HepG2 (cell line): ENCODE results near the gene FOXJ2. TPM values are rescaled to one million over a fixed set of nuclear protein-coding genes. Genes with fewer than 3 reads are reported as not detected.

Experiments used
- ETV6 ChIP-seq: sonication (generic); formaldehyde crosslinking; conservative IDR thresholded peaks from 2 replicates; pipeline ENCODE4 v1.4.0; 2020; ENCODE audit warnings: missing genetic modification reagents
- HBP1 ChIP-seq: IDR thresholded peaks from 2 replicates; pipeline ENCODE4 v1.6.1; 2016; ENCODE audit warnings: low read depth, control low read depth
- HCFC1 ChIP-seq: fragments of 150-350 bp; IDR thresholded peaks from 2 replicates; pipeline ENCODE4 v1.6.1; 2014; ENCODE audit warnings: low read depth, low read length
- ISL2 ChIP-seq: sonication (generic); formaldehyde crosslinking; IDR thresholded peaks from 2 replicates; pipeline ENCODE4 v1.5.0; 2020; ENCODE audit warnings: missing genetic modification reagents
- LBX2 ChIP-seq: sonication (generic); formaldehyde crosslinking; IDR thresholded peaks from 2 replicates; pipeline ENCODE4 v1.5.0; 2020; ENCODE audit warnings: missing genetic modification reagents, mild to moderate bottlenecking, borderline replicate concordance
- MAX ChIP-seq: IDR thresholded peaks from 2 replicates; pipeline ENCODE4 v1.6.1; 2012; ENCODE audit warnings: inconsistent platforms
- MBD4 ChIP-seq: IDR thresholded peaks from 2 replicates; pipeline ENCODE4 v1.6.1; 2012; ENCODE audit warnings: low read length, inconsistent platforms, borderline replicate concordance
- MIER2 ChIP-seq: IDR thresholded peaks from 2 replicates; pipeline ENCODE4 v1.6.1; 2016; ENCODE audit warnings: missing biosample characterization, missing genetic modification reagents
- NFATC3 ChIP-seq: sonication (generic); formaldehyde crosslinking; IDR thresholded peaks from 2 replicates; pipeline ENCODE4 v1.5.1; 2020; ENCODE audit warnings: mild to moderate bottlenecking, missing genetic modification reagents
- NR2F2 ChIP-seq: IDR thresholded peaks from 2 replicates; pipeline ENCODE4 v1.6.1; 2012; ENCODE audit warnings: low read depth, inconsistent platforms, borderline replicate concordance
- SOX6 ChIP-seq, 2 experiments: fragments of 450-650 bp in 1 of 2; sonication (generic) in 1 of 2; formaldehyde crosslinking in 1 of 2; IDR thresholded peaks; 2 replicates each; pipeline versions ENCODE4 v1.4.0 to v1.6.1; 2017 to 2020; ENCODE audit warnings: antibody characterized with exemption in 1 of 2, mild to moderate bottlenecking in 1 of 2, missing genetic modification reagents in 1 of 2
- TCF7 ChIP-seq: sonication (generic); IDR thresholded peaks from 2 replicates; pipeline ENCODE4 v1.6.1; 2016; ENCODE audit warnings: antibody characterized with exemption, low read depth
- ZNF605 ChIP-seq: sonication (generic); formaldehyde crosslinking; IDR thresholded peaks from 2 replicates; pipeline ENCODE4 v1.8.0; 2022; ENCODE audit warnings: mild to moderate bottlenecking, missing genetic modification reagents
- ZNF619 ChIP-seq: sonication (generic); formaldehyde crosslinking; IDR thresholded peaks from 2 replicates; pipeline ENCODE4 v1.4.0; 2020; ENCODE audit warnings: mild to moderate bottlenecking, missing genetic modification reagents
- polyA plus RNA-seq, 8 experiments: library from polyadenylated mRNA; depleted of rRNA in 3 of 8; stranded (reverse) in 7 of 8; unstranded in 1 of 8; fragments of >200 nt; fragmentation: Illumina TruSeq in 4 of 8; extraction: Trizol in 4 of 8; gene quantifications; 2 replicates each; pipeline versions ENCODE4 v1.2.1 to v1.2.3, GENCODE V29; 2011 to 2016; ENCODE audit warnings: low read depth in 4 of 8, missing spikeins in 1 of 8, mixed read lengths in 1 of 8; ENCODE audit not compliant: insufficient read depth in 1 of 8
- total RNA-seq, 5 experiments: library from RNA; depleted of rRNA; stranded (reverse); fragments of >200 nt; fragmentation: Illumina TruSeq; extraction: Trizol; gene quantifications; 2 replicates each; pipeline ENCODE4 v1.2.3, GENCODE V29; 2016; ENCODE audit warnings: low read depth in 1 of 5
- TF ChIP-seq, protein P1 (sequence below): sonication (generic); formaldehyde crosslinking; IDR thresholded peaks from 2 replicates; pipeline ENCODE4 v1.4.0; 2020; ENCODE audit warnings: missing genetic modification reagents
- TF ChIP-seq, protein P2 (sequence below): sonication (generic); formaldehyde crosslinking; conservative IDR thresholded peaks from 2 replicates; pipeline ENCODE4 v1.4.0; 2020; ENCODE audit warnings: missing genetic modification reagents
- TF ChIP-seq, protein P3 (sequence below): sonication (generic); formaldehyde crosslinking; IDR thresholded peaks from 2 replicates; pipeline ENCODE4 v1.4.0; 2020; ENCODE audit warnings: missing genetic modification reagents

Gene FOXJ2
- total and polyA plus RNA-seq, 2 of the 13 experiments (the other 11 are each of a cell fraction or from before 2014, with no cell fraction given), result 2.2 to 2.9 TPM

- TF ChIP-seq, protein P1, sequence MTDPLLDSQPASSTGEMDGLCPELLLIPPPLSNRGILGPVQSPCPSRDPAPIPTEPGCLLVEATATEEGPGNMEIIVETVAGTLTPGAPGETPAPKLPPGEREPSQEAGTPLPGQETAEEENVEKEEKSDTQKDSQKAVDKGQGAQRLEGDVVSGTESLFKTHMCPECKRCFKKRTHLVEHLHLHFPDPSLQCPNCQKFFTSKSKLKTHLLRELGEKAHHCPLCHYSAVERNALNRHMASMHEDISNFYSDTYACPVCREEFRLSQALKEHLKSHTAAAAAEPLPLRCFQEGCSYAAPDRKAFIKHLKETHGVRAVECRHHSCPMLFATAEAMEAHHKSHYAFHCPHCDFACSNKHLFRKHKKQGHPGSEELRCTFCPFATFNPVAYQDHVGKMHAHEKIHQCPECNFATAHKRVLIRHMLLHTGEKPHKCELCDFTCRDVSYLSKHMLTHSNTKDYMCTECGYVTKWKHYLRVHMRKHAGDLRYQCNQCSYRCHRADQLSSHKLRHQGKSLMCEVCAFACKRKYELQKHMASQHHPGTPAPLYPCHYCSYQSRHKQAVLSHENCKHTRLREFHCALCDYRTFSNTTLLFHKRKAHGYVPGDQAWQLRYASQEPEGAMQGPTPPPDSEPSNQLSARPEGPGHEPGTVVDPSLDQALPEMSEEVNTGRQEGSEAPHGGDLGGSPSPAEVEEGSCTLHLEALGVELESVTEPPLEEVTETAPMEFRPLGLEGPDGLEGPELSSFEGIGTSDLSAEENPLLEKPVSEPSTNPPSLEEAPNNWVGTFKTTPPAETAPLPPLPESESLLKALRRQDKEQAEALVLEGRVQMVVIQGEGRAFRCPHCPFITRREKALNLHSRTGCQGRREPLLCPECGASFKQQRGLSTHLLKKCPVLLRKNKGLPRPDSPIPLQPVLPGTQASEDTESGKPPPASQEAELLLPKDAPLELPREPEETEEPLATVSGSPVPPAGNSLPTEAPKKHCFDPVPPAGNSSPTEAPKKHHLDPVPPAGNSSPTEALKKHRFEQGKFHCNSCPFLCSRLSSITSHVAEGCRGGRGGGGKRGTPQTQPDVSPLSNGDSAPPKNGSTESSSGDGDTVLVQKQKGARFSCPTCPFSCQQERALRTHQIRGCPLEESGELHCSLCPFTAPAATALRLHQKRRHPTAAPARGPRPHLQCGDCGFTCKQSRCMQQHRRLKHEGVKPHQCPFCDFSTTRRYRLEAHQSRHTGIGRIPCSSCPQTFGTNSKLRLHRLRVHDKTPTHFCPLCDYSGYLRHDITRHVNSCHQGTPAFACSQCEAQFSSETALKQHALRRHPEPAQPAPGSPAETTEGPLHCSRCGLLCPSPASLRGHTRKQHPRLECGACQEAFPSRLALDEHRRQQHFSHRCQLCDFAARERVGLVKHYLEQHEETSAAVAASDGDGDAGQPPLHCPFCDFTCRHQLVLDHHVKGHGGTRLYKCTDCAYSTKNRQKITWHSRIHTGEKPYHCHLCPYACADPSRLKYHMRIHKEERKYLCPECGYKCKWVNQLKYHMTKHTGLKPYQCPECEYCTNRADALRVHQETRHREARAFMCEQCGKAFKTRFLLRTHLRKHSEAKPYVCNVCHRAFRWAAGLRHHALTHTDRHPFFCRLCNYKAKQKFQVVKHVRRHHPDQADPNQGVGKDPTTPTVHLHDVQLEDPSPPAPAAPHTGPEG, result 0 out of 2 replicates have a peak, but pooled peaks have one; percentile 17
- no peak for TF ChIP-seq NFATC3
- TF ChIP-seq ZNF605 (CRISPR knock-in tag), result no peak
- TF ChIP-seq TCF7, result no peak
- TF ChIP-seq LBX2 (CRISPR knock-in tag), result no peak
- no peak for TF ChIP-seq ZNF619 (CRISPR knock-in tag)
- peak; percentile 18; the same call in 1 of the 2 replicates for TF ChIP-seq ISL2
- TF ChIP-seq MBD4, result no peak
- TF ChIP-seq NR2F2, result no peak; the same call in 1 of the 2 replicates
- TF ChIP-seq ETV6 (CRISPR knock-in tag), result 0 out of 2 replicates have a peak, but pooled peaks have one; percentile 50
- TF ChIP-seq, protein P2, sequence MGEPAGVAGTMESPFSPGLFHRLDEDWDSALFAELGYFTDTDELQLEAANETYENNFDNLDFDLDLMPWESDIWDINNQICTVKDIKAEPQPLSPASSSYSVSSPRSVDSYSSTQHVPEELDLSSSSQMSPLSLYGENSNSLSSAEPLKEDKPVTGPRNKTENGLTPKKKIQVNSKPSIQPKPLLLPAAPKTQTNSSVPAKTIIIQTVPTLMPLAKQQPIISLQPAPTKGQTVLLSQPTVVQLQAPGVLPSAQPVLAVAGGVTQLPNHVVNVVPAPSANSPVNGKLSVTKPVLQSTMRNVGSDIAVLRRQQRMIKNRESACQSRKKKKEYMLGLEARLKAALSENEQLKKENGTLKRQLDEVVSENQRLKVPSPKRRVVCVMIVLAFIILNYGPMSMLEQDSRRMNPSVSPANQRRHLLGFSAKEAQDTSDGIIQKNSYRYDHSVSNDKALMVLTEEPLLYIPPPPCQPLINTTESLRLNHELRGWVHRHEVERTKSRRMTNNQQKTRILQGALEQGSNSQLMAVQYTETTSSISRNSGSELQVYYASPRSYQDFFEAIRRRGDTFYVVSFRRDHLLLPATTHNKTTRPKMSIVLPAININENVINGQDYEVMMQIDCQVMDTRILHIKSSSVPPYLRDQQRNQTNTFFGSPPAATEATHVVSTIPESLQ (CRISPR knock-in tag), result 0 out of 2 replicates have a peak, but pooled peaks have one; percentile 16
- 0 out of 2 replicates have a peak, but pooled peaks have one; percentile 7 for TF ChIP-seq MIER2
- TF ChIP-seq HBP1 (CRISPR knock-in tag), result peak; percentile 81; the same call in 1 of the 2 replicates
- TF ChIP-seq, protein P3, sequence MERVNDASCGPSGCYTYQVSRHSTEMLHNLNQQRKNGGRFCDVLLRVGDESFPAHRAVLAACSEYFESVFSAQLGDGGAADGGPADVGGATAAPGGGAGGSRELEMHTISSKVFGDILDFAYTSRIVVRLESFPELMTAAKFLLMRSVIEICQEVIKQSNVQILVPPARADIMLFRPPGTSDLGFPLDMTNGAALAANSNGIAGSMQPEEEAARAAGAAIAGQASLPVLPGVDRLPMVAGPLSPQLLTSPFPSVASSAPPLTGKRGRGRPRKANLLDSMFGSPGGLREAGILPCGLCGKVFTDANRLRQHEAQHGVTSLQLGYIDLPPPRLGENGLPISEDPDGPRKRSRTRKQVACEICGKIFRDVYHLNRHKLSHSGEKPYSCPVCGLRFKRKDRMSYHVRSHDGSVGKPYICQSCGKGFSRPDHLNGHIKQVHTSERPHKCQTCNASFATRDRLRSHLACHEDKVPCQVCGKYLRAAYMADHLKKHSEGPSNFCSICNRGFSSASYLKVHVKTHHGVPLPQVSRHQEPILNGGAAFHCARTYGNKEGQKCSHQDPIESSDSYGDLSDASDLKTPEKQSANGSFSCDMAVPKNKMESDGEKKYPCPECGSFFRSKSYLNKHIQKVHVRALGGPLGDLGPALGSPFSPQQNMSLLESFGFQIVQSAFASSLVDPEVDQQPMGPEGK (CRISPR knock-in tag), result peak; percentile 38; the same call in 1 of the 2 replicates
- 0 out of 2 replicates have a peak, but pooled peaks have one; percentile 16 for TF ChIP-seq MAX
- no peak for TF ChIP-seq SOX6 (IDR thresholded peaks at IDR 0.05)
- TF ChIP-seq SOX6 (CRISPR knock-in tag; IDR thresholded peaks at IDR 0.05), result peak; percentile 68
- TF ChIP-seq HCFC1, result no peak; the same call in 1 of the 2 replicates
Measured at GRCh38 chr12:8026291-8026900, 6.1 kb upstream of the FOXJ2 start (continued).
